SU-DHL-6 (cell line): ENCODE measurements around the gene ATG10.

Source experiments
- H2AFZ ChIP-seq: fragments of 200-600 bp; sonication (generic); 2 replicates; pipeline ENCODE4 v1.6.1; 2014; ENCODE audit warnings: low read depth, mild to moderate bottlenecking, moderate library complexity, mixed read lengths, antibody characterized with exemption, low read length; ENCODE audit not compliant: severe bottlenecking
- H3F3A ChIP-seq: fragments of 200-600 bp; shearing (Covaris generic); 2 replicates; pipeline ENCODE4 v1.6.0; 2016; ENCODE audit warnings: antibody characterized with exemption, mild to moderate bottlenecking; ENCODE audit not compliant: insufficient read depth
- H3K27ac ChIP-seq: fragments of 200-600 bp; sonication (generic); 2 replicates; pipeline ENCODE4 v1.5.1; 2016; ENCODE audit warnings: low read depth, mild to moderate bottlenecking, low read length, moderate library complexity, mixed read lengths
- H3K27me3 ChIP-seq: fragments of 200-600 bp; sonication (generic), shearing (Covaris generic); 2 replicates; pipeline ENCODE4 v1.6.0; 2014; ENCODE audit warnings: mild to moderate bottlenecking, low read length
- H3K36me3 ChIP-seq: fragments of 200-600 bp; sonication (generic); 2 replicates; pipeline ENCODE4 v1.6.1; 2014; ENCODE audit warnings: mild to moderate bottlenecking, low read length, mixed read lengths
- H3K4me2 ChIP-seq: fragments of 300-600, 200-600 bp; shearing (Covaris generic), sonication (generic); 2 replicates; pipeline ENCODE4 v1.6.0; 2014; ENCODE audit warnings: low read length, low read depth, mild to moderate bottlenecking; ENCODE audit not compliant: poor library complexity, severe bottlenecking
- H3K4me3 ChIP-seq: fragments of 200-600 bp; sonication (generic); 2 replicates; pipeline ENCODE4 v1.5.1; 2014; ENCODE audit warnings: antibody characterized with exemption, low read length, mild to moderate bottlenecking, mixed read lengths; ENCODE audit not compliant: insufficient read depth, poor library complexity, severe bottlenecking
- H3K79me2 ChIP-seq: fragments of 200-600 bp; sonication (generic); 2 replicates; pipeline ENCODE4 v1.6.1; 2014; ENCODE audit warnings: mild to moderate bottlenecking, low read length, moderate library complexity; ENCODE audit not compliant: insufficient read depth
- H3K9ac ChIP-seq: fragments of 200-600 bp; sonication (generic); 2 replicates; pipeline ENCODE4 v1.7.0; 2014; ENCODE audit warnings: mild to moderate bottlenecking, low read length
- H3K9me2 ChIP-seq: fragments of 200-600 bp; sonication (generic); replicated peaks from 2 replicates; pipeline ENCODE4 v1.6.1; 2014; ENCODE audit warnings: low read length; ENCODE audit not compliant: insufficient read depth
- H3K9me3 ChIP-seq: fragments of 200-600 bp; sonication (generic); 2 replicates; pipeline ENCODE4 v1.6.1; 2014; ENCODE audit warnings: low read length, mixed read lengths; ENCODE audit not compliant: insufficient read depth
- H4K20me1 ChIP-seq: fragments of 200-600 bp; sonication (generic); 2 replicates; pipeline ENCODE4 v1.6.1; 2014; ENCODE audit warnings: low read depth, mild to moderate bottlenecking, antibody characterized with exemption, low read length, moderate library complexity, mixed read lengths
- CTCF ChIP-seq: fragments of 200-600 bp; sonication (generic); IDR thresholded peaks from one replicate; pipeline ENCODE4 v1.5.1; 2017; ENCODE audit warnings: antibody characterized with exemption, mild to moderate bottlenecking, low read length, moderate library complexity; ENCODE audit not compliant: insufficient read depth, poor library complexity, severe bottlenecking
- EZH2phosphoT487 ChIP-seq: fragments of 200-600 bp; sonication (generic), shearing (Covaris generic); conservative IDR thresholded peaks from 2 replicates; pipeline ENCODE4 v1.6.1; 2018; ENCODE audit warnings: mild to moderate bottlenecking, antibody characterized with exemption, low read length, moderate library complexity, mixed read lengths

ATG10 gene

GRCh38 chr5:82252744-82253143 lies 280.9 kb downstream of the ATG10 start:
- H3K27me3 ChIP-seq, result no peaks in the 10 kb centered on the region
- H3K27ac ChIP-seq, result no peak overlapping the region
- no peak overlapping the region for H3K4me3 ChIP-seq
- H3F3A ChIP-seq, result no peaks in the 10 kb centered on the region
- no peaks in the 10 kb centered on the region for H3K9me3 ChIP-seq
- no peak for TF ChIP-seq CTCF
- no peak for TF ChIP-seq EZH2phosphoT487
- H3K4me2 ChIP-seq, result no peak overlapping the region
- no peaks in the 10 kb centered on the region for H3K36me3 ChIP-seq
- no peak overlapping the region for H2AFZ ChIP-seq
- H4K20me1 ChIP-seq, result no peaks in the 10 kb centered on the region
- no peak overlapping the region for H3K9ac ChIP-seq
- no peaks in the 10 kb centered on the region for H3K9me2 ChIP-seq
- no peaks in the 10 kb centered on the region for H3K79me2 ChIP-seq

GRCh38 chr5:82255844-82256243 lies 284.0 kb downstream of the ATG10 start:
- Histone ChIP-seq H3K9me3 (no peaks in the 10 kb centered on the region), H3K9me2 (no peaks in the 10 kb centered on the region), H2AFZ (no peak overlapping the region), H3K36me3 (no peaks in the 10 kb centered on the region), H3K79me2 (no peaks in the 10 kb centered on the region), H3K27ac (no peak overlapping the region), H3K27me3 (no peaks in the 10 kb centered on the region), H3K4me2 (no peak overlapping the region), H3K9ac (no peak overlapping the region), H4K20me1 (no peaks in the 10 kb centered on the region), H3K4me3 (no peak overlapping the region), H3F3A (no peaks in the 10 kb centered on the region; the same call in 1 of the 2 replicates)
- TF ChIP-seq CTCF (no peak), EZH2phosphoT487 (no peak)

- no peaks in the 10 kb centered on the region for H3K9me2 ChIP-seq
- H3K27ac ChIP-seq, result no peak overlapping the region
- no peak overlapping the region for H3K4me2 ChIP-seq
- TF ChIP-seq CTCF, result no peak
- no peak for TF ChIP-seq EZH2phosphoT487
- H3F3A ChIP-seq, result no peaks in the 10 kb centered on the region; the same call in 1 of the 2 replicates
- no peaks in the 10 kb centered on the region for H4K20me1 ChIP-seq
- no peaks in the 10 kb centered on the region for H3K9me3 ChIP-seq
- no peaks in the 10 kb centered on the region for H3K36me3 ChIP-seq
- no peak overlapping the region for H3K4me3 ChIP-seq
- H3K79me2 ChIP-seq, result no peaks in the 10 kb centered on the region
- H2AFZ ChIP-seq, result no peak overlapping the region
- no peak overlapping the region for H3K9ac ChIP-seq
- H3K27me3 ChIP-seq, result no peaks in the 10 kb centered on the region
These were observed 285.4 kb downstream of the ATG10 start for GRCh38 chr5:82257247-82257646.
